ENCODE results near the gene OTUB1. TPM values are rescaled to one million over a fixed set of nuclear protein-coding genes. Genes with fewer than 3 reads are reported as not detected.

The OTUB1 gene
- polyA plus RNA-seq (2011; rRNA removed) (109 and 113 TPM in 2 replicates), polyA plus RNA-seq (2017; fragmentation: RNase III; extraction: RNeasy Plus Mini Kit Qiagen cat#74134 plus additional on column Dnase treatment) (94.0 to 97.4 TPM (median 95.8 TPM) in 3 replicates), polyA minus RNA-seq (2011; rRNA and poly(A)+ RNA removed) (88.6 and 93.5 TPM in 2 replicates)
- polyA plus RNA-seq (2012; cell fraction: cytosol; rRNA removed) = 235 and 277 TPM in 2 replicates
- 475 and 538 TPM in 2 replicates for polyA plus RNA-seq (2012; cell fraction: nucleus; rRNA removed)

- Histone ChIP-seq H3K9me3 (no peaks in the 10 kb centered on the region), H3K4me1 (peaks cover 10% of the 10 kb centered on the region; the same call in 2 of the 3 replicates), H3K27ac (peak within 1 kb of the TSS; percentile 98 to 99), H3K4me2 (peak within 1 kb of the TSS; percentile 82), H3K4me3 (peak within 1 kb of the TSS; percentile 99)
- POLR2A ChIA-PET = interaction anchor here (0.5 to 1.9 kb wide), 4 partner anchors 9 to 82 kb away, joined by 3 to 9 read pairs (median 3); partner anchors contain the start of gene COX8A
- CTCF ChIA-PET = interaction anchor here (2.7 kb wide), 1 partner anchor 14 kb away, joined by 9 read pairs; no protein-coding TSS in a partner anchor
- FAIRE-seq (peak; percentile 49), DNase-seq (ENCODE audit: low read depth in 1 of 2, low spot score in 1 of 2) (peak; percentile 94 to 95), ATAC-seq (peak; percentile 94 to 96)
- WGBS (ENCODE audit: missing lambda C conversion rate) = 1% methylated on average over 39 of the region's 63 CpGs
- TF ChIP-seq EHMT2 (IDR thresholded peaks at IDR 0.05; ENCODE audit: low read depth) (no peak), USF2 (IDR thresholded peaks at IDR 0.05) (0 out of 2 replicates have a peak, but pooled peaks have one; percentile 10), TFCP2L1 (CRISPR knock-in tag; IDR thresholded peaks at IDR 0.05) (no peak), RFX5 (IDR thresholded peaks at IDR 0.05) (no peak), RAD21 (conservative IDR thresholded peaks at IDR 0.05 in 1 of 2, IDR thresholded peaks at IDR 0.05 in 1 of 2) (no peak), HEYL (CRISPR knock-in tag; IDR thresholded peaks at IDR 0.05) (no peak), GATA3 (IDR thresholded peaks at IDR 0.05; ENCODE audit: borderline replicate concordance) (no peak), BCL3 (IDR thresholded peaks at IDR 0.05) (peak; percentile 62; the same call in 1 of the 3 replicates), HOXB5 (CRISPR knock-in tag; IDR thresholded peaks at IDR 0.05) (no peak), JUNB (IDR thresholded peaks at IDR 0.05) (no peak), REST (IDR thresholded peaks at IDR 0.05) (no peak), KDM1A (IDR thresholded peaks at IDR 0.05; ENCODE audit: low read depth) (0 out of 2 replicates have a peak, but pooled peaks have one; percentile 54), CBX2 (IDR thresholded peaks at IDR 0.05; ENCODE audit: borderline replicate concordance, low read depth) (no peak), ESRRA (IDR thresholded peaks at IDR 0.05; ENCODE audit: borderline replicate concordance, low read length) (no peak), MAZ (IDR thresholded peaks at IDR 0.05; ENCODE audit: borderline replicate concordance, low read depth, low read length) (0 out of 2 replicates have a peak, but pooled peaks have one; percentile 23), ZNF302 (CRISPR knock-in tag; IDR thresholded peaks at IDR 0.05) (no peak), FOSB (CRISPR knock-in tag; IDR thresholded peaks at IDR 0.05) (no peak), HOXB13 (CRISPR knock-in tag; IDR thresholded peaks at IDR 0.05; ENCODE audit: low read depth) (no peak), ZFP36 (IDR thresholded peaks at IDR 0.05; ENCODE audit: borderline replicate concordance, partially characterized antibody) (no peak), HES2 (IDR thresholded peaks at IDR 0.05) (no peak), PHF8 (IDR thresholded peaks at IDR 0.05; ENCODE audit: borderline replicate concordance, low read depth) (peak; percentile 92), KDM5A (IDR thresholded peaks at IDR 0.05) (peak; percentile 93), BHLHE40 (IDR thresholded peaks at IDR 0.05; ENCODE audit: low read depth, low read length) (0 out of 2 replicates have a peak, but pooled peaks have one; percentile 50), JUN (IDR thresholded peaks at IDR 0.05) (peak; percentile 73 to 92; a peak in 4 of 5 replicates), NPAS2 (CRISPR knock-in tag; IDR thresholded peaks at IDR 0.05; ENCODE audit: borderline replicate concordance) (no peak), MAX (IDR thresholded peaks at IDR 0.05) (peak; percentile 71; the same call in 1 of the 2 replicates), CHD2 (IDR thresholded peaks at IDR 0.05; ENCODE audit: low read length, partially characterized antibody) (no peak), RCOR1 (IDR thresholded peaks at IDR 0.05; ENCODE audit: low read depth, low read length) (no peak), EHF (CRISPR knock-in tag; IDR thresholded peaks at IDR 0.05) (no peak), FOXS1 (CRISPR knock-in tag; IDR thresholded peaks at IDR 0.05) (no peak), POLR2A (IDR thresholded peaks at IDR 0.05; ENCODE audit: low read length) (peak; percentile 77), CEBPB (IDR thresholded peaks at IDR 0.05) (no peak), CBX8 (IDR thresholded peaks at IDR 0.05) (no peak), E2F6 (IDR thresholded peaks at IDR 0.05; ENCODE audit: borderline replicate concordance, low read depth) (no peak)
Observed at GRCh38 chr11:63986156-63986931, at the start of gene OTUB1. OTUB1 (plus strand) TSS chr11:63986438; CDS start chr11:63986457, 19 bp downstream.
